RPMI7951 (cell line): Measurements from ENCODE around the gene SKI. TPM values are rescaled to one million over a fixed set of nuclear protein-coding genes. Genes with fewer than 3 reads are reported as not detected.

Experiments used
- DNase-seq: peaks from one replicate; pipeline ENCODE4 v3.0.0-alpha.2; 2012; ENCODE audit warnings: low read depth
- total RNA-seq: library from RNA; depleted of rRNA; stranded (reverse); fragments of >200 nt; shearing (Covaris generic); gene quantifications from 2 replicates; pipeline ENCODE4 v1.2.3, GENCODE V29; 2014

SKI gene
- total RNA-seq, 1 experiment from 2014 or later, result 3.5 TPM

- no peak for DNase-seq
Measured at GRCh38 chr1:2274929-2275475, 46.9 kb downstream of the SKI start.

GRCh38 chr1:2275796-2276536 lies 47.8 kb downstream of the SKI start:
- DNase-seq, result no peak

- DNase-seq, result no peak
Measured at GRCh38 chr1:2276803-2277580, 48.9 kb downstream of the SKI start.

GRCh38 chr1:2277741-2278488 lies 49.8 kb downstream of the SKI start:
- DNase-seq, result no peak

GRCh38 chr1:2278591-2279209 lies 50.6 kb downstream of the SKI start:
- no peak for DNase-seq

GRCh38 chr1:2279210-2279639 lies 51.1 kb downstream of the SKI start:
- no peak for DNase-seq

- no peak for DNase-seq
Measured at GRCh38 chr1:2279817-2280216, 51.7 kb downstream of the SKI start.

GRCh38 chr1:2282556-2283270 lies 54.6 kb downstream of the SKI start:
- no peak for DNase-seq

- DNase-seq, result no peak
Measured at GRCh38 chr1:2283371-2283990, 55.4 kb downstream of the SKI start.

- DNase-seq, result no peak
Measured at GRCh38 chr1:2283991-2284895, 56.1 kb downstream of the SKI start.

- no peak for DNase-seq
Measured at GRCh38 chr1:2284932-2285331, 56.8 kb downstream of the SKI start.

- no peak for DNase-seq
Measured at GRCh38 chr1:2286923-2287322, 58.8 kb downstream of the SKI start.

- DNase-seq, result no peak
Measured at GRCh38 chr1:2287649-2288048, 59.5 kb downstream of the SKI start.

GRCh38 chr1:2288311-2288710 lies 60.2 kb downstream of the SKI start:
- no peak for DNase-seq

- DNase-seq, result no peak
Measured at GRCh38 chr1:2288816-2289536, 60.9 kb downstream of the SKI start.

- DNase-seq, result peak; percentile 27
Measured at GRCh38 chr1:2289607-2290006, 61.5 kb downstream of the SKI start.

GRCh38 chr1:2290171-2290578 lies 62.1 kb downstream of the SKI start:
- peak; percentile 63 for DNase-seq

GRCh38 chr1:2290595-2291510 lies 62.7 kb downstream of the SKI start:
- DNase-seq, result peak; percentile 99
